Activated CD4-positive, alpha-beta T cell treated with anti-CD3 and anti-CD28 coated beads, Interleukin-2, amount 50 U/mL, for 1 hour (primary cell): ENCODE data around the gene FIGLA.
A peak's percentile ranks its signal among the peaks of the same experiment; 100 is the strongest.
"Not testable (repeated sequence)": the region's sequence is repeated elsewhere in the genome, so short reads cannot be mapped to it uniquely, and the experiment has no call there.

Experiments
- DNase-seq: peaks from one replicate; pipeline ENCODE4 v3.0.0-alpha.2; 2020

Gene FIGLA

DNA sequence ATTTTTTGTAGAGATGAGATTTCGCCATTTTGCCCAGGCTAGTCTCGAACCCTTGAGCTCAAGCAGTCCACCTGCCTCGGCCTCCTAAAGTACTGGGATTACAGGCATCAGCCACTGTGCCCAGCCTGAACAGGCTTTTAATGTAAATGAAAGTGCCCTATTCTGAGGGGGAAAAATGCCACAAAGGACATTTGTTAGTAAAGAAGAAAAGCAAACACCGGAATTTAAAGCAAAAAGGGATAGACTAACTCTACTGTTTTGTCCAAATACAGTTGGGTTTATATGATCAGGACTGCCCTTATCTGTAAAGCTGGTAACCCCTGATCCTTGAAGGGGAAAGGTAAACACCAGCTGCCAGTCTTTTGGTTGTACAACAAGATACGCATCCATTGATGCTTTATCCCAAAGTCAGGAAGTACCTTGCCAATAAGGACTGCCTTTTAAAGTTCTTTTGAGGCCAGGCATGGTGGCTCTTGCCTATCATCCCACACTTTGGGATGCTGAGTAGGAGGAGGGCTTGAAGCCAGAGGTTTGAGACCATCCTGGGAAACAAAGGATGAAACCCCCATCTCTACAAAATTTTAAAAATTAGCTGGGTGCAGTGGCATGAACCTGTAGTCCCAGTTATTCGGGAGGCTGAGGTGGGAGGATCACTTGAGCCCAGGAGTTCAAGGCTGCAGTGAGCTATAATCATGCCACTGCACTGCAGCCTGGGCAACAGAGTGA lies 16.8 kb upstream of the FIGLA start:
- no peak for DNase-seq

DNA sequence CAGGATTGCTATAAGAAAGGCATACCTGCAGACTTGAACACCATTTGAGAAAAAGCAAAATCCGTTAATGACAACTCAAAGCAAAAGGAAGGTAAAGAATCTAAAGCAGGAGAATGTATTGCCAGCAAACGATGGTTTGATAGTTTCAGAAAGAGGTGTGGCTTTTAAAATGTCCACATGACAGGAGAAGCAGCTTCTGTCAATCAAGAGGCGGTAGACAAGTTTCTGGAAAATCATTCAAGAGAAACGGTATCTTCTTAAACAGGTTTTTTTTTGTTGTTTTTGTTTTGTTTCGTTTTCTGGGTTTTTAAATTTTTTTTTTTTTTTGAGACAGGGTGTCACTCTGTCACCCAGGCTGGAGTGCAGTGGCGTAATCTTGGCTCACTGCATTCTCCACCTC lies 16.2 kb upstream of the FIGLA start:
- no peak for DNase-seq

DNA sequence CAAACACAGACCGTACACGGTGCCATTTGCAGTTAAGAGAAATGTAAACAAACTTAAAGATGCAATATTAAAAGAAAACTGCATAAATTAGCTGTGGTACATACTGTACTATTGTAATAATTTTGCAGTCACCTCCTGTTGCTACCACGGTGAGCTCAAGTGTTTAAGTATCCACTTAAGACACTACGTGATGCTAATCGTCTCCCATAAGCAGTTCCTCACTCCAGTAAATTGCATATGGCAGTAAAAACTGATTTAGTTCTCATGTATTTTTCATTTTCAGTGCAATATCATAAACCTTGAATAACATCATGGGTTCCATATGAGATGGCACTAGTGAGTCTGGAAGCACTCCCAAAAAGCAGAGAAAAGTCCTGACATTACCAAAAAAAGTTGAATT lies 15.6 kb upstream of the FIGLA start:
- no peak for DNase-seq

DNA sequence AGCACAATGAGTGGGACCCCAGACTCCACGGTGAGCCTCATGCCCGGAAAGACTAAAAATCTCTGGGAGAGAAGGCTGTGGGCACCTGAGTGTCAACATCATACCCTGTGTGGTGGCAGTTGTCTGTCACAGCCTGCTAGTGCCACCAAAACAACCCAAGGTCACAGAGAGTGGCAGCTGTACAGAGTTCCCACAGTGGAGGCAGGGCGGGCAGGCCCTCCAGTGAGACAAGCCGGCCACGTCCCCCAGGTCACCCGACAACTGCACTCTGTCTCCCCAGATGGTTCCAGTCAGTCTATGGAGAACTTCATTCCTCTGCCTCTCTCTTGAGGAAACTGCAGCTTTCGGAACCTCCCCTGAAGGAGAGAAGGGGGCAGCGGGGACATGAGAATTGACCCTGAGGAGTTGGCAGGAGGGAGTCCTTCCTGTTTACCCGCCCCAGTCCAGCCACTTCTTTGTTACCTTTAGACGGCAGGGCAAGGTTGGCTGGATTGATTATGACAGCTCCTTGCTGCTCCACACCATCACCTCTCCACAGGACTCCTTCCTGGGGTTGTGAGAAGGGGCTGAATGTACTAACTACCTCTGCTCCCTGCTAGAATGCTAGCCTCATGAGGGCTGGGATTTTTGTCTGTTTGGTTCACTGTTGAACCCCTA lies 11.3 kb upstream of the FIGLA start:
- DNase-seq: no peak

DNA sequence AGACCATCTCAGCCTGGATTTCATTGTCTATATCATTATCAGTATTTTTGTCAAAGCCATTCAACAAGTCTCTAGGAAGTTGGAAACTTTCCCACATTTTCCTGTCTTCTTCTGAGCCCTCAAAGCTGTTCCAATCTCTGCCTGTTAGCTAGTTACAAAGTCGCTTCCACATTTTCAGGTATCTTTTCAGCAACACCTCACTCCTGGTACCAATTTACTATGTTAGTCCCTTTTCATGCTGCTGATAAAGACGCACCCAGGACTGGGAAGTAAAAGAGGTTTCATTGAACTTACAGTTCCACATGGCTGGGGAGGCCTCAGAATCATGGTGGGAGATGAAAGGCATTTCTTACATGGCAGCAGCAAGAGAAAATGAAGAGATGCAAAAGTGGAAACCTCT lies 9.3 kb upstream of the FIGLA start:
- DNase-seq: no peak

DNA sequence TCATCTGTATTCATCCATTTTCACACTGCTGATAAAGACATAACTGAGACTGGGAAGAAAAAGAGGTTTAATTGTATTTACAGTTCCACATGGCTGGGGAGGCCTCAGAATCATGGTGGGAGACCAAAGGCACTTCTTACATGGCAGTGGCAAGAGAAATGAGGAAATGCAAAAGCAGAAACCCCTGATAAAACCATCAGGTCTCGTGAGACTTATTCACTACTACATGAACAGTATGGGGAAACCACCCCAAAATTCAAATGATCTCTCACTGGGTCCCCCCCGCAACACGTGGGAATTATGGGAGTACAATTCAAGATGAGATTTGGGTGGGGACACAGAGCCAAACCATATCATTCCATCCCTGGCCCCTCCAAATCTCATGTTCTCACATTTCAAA lies 7.6 kb upstream of the FIGLA start:
- DNase-seq: not testable (repeated sequence)

DNA sequence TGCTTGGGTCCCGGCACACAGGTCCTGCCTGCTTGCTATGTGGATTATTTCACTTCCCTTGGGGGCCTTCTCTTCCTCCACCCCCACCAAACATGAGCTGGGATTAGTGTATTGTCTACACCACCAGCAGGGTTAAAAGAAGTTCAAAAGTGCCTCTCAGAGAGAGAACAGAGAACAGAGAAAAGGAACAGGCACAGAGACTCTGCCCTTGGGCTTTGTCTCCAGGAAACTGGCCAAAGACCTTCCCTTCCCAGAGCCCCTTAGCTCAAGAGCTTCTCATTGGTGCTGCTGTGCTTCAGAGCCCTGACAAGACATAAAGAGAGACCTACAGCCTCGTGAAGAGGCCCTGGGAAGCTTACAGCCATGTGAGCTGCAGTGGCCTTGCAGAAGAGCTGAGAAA lies 7.1 kb upstream of the FIGLA start:
- DNase-seq: no peak

DNA sequence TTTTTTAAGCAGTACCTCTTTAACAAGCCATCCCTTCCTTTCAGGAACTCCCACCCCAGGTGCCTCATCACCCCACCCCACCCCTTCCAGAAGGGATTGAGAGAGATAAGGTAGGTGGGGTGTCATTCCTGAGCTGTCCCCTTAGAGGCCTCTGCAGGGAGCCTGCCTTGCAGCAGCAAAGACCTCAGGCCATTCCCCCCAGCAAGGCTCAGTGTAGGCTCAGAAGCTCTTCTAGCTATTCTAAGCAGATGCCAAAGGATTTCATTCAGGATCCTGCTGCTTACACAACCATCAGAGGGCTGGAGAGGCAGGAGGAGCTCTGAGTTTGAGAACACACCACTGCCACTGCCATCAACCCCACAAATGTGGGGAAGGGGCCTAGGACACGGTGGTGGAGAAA lies 5.8 kb upstream of the FIGLA start:
- no peak for DNase-seq

DNA sequence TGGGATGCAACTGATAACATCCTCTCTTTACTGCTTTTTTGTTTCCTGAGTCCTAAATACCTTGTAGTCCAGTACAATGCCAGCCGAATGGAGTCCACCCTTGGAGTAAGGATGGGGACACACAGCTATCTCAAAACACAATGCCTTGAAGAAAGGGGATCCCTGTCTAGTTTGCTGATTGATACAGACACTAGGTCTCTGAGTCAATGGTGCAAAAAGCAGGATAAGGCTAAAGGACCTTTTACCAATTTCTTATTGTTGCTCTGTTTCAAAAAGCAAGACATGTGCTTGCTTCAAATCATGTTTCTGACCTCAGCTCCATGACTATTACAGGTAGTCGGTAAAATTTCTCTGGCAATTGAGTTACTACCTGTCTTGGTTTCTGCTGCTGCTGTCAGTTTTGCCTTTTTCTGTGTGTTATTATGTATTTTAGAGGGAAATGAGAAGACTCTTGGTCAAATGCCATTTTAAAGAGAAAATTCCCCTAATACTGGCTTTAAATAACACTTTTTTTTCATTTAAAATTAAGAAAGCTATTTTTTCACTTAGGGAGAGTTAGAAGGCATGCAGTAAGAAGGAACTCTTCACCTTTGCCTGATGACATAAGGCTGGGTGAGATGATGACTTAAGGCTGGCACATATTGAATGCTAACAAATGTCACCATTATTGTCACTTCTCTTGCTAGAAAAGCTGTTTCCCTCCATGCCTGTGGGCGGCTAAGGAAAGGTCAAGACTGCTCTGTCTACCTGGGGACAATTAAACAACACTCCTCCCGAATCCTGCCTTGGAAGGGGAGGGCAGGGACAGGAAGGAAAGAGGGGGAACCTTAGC lies 4.9 kb upstream of the FIGLA start:
- DNase-seq: no peak

DNA sequence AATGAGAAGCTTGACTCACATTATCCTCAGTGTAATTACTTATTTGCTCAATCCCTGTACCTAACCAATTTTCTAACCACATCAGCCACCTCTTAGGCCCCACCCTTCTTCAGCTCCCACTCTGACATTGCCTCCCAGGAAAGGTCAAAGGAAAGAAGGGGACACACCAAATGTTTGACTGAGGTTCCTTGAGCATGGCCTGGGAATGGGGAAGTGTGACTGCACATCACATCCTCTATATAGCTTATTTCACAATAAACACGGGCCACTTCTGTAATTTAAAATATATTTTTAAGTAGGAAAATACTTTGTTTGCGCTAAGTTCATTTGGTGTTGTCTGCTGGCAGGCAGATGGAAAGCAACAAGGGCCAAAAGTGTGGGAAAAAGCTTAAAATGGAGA lies 3.0 kb upstream of the FIGLA start:
- no peak for DNase-seq

DNA sequence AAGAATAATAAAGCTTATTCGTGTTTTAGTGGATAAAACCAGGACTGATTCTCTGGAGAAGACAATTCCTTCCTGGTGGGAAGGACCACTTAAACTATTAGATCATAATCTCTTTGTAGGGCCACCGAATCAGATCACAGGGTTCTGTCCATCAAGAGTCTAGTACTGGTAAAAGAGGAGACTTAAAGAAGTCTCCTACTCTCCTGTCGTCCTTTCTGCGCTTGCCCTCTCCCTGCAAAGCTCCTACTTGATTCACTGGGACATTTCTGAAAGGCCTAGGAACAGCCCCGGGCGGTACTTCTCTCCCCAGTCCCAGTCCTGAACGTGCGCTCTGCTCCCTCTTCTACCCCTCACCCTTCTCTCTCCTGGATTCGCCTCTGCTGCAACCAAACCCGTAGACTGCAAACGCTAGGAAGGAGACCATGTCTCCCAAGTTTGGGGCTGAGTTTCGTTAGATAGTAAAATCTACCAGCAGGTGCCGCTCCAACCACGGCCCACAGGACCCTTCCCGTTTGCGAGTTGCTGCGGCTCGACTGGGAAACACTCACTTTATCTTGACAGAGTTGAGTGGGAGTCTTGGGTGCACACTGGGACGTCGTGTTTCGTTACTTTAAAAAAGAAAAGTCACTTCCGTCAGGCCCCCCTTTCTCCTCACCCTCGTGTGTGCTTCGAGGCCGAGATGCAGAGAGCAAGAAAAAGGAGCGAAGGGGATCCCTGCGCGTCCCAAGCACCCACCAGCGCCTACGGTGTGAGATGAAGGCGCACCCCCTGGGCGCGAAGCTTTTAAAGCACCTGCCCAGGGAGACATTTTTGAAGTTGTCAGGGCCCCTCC lies 923 bp downstream of the FIGLA start:
- peak; percentile 61 for DNase-seq

DNA sequence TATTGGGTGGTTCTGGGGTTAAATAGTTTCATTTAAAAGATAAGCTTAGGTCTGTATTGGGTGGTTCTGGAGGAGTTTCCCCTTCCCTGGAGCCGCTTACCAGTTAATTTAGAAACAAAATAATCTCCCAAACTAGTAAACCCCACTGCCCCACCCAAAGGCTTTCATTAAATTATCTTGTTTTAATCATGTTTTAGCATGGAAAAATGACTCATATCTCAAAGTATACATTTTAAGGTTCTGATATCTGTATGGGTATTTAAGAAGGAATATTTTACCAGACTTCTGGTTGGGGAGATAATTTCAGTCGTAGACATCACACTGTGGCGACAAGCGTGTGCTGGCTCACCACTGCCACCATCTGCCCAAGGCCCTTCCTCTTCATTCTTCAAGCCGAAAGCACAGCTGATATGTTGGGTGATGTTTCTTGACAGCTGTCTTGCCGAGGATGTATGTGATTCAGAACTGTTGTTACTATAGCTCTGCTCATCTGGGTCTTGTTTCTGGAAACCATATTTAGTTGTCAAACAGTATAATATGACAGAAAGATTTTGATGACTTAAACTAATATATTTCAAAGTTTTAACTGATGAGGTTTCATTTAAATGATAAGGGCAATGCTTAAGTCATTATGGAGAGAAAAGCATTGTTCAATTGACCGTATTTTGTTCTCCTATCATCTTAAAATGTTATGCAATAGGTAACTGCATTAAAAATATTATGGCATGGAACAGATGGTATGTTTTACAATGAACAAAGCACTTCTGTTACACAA lies 5.1 kb downstream of the FIGLA start:
- DNase-seq: peak; percentile 26

DNA sequence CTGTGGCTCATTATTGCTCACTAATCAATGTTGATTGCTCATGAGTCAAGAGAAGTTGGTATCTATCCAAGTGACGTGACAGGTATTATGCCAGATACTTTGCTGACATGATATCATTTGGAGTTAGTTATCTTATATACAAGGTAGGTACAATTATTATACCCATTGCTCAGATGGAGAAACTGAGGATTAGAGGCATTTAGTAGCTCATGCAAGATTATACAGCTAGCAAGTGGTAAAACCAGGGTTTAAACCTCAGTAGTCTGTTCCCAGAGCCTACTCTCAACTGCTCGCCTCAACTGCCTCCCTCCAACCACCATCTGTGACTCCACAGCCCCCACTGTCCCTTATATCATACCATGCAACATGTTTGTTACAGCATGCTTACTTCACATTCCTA lies 6.1 kb downstream of the FIGLA start:
- DNase-seq: no peak

DNA sequence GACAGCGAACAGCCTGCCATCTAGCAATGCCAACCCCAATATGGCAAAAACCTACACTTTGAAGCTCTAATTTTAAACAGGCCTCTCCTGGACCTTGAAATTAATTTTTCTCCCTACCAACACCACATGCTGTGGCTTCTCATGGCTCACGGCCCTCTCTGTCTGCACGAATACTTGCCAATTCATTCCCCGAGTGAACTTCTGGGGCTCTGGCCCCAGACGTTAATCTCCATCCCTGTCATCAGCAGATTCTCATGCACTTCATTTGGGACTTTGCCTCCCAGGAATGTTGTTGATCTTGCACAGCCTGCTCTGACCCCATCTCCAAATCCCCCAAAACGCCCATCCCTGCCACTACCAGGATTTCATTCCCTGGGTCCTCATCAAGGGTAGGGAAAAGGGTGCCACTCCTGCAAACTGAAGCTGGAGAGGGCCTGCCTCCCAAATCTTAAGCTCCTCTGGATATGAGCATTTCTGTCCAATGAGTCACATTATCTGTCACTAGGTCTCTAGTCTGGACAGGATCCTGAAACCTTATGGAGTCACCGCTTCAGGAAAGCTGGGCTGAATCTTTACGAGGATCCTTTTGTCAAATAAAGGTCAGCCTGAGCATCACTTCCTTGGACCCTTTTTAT lies 10.4 kb downstream of the FIGLA start:
- no peak for DNase-seq

DNA sequence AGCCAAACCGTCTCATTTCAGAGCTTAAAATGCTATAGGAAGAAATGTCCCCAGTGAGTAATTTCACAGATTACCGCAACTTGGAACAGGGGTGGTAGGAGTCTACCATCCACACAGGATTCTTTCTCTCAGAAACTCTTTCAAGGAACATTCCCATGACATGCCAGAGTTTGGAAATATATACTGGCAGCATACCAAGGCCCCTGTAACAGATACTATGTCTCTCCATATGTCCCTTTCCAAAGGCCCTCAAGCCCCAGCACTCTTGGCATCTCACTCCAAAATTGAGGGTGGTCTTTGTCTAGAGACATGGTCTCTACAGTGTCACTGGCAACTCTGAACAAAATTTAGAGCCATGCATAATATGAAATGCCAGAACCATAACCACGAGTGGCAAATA lies 11.0 kb downstream of the FIGLA start:
- no peak for DNase-seq

DNA sequence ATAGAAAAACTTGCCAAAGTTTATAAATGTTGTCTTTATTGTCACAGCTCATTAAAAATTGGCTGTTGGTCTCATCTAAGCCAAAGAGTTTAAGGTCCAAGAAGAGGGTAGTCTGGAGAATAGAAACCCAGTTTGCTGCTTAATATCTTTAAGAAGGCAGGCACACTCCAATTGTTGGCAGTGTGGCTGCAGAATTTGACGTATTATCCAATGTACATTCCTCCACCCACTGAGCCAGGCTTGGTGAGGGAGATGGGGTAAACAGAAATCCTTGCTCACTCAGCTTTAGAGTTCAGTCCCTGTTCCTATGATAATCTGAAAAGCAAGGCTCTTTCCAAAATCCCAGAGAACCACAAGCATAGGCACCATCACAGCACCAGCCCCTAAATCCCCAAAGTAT lies 11.8 kb downstream of the FIGLA start:
- no peak for DNase-seq

DNA sequence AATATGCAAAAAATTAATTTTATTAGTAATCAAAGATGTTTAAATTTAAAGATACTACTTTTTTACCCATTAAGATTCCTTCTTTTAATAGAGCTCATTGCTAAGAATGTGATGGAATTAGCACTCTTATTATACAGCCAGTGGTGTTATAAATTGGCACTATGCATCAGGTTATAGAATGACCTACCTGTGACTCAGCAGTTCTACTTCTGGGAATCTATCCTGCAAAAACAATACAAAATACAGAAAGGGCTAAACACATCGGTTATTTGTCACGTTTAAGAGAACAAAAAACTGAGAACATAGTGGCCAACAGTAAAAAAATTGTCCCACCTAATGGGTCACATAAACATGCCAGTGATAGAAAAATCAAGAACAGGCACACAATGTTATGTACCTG lies 13.0 kb downstream of the FIGLA start:
- no peak for DNase-seq

DNA sequence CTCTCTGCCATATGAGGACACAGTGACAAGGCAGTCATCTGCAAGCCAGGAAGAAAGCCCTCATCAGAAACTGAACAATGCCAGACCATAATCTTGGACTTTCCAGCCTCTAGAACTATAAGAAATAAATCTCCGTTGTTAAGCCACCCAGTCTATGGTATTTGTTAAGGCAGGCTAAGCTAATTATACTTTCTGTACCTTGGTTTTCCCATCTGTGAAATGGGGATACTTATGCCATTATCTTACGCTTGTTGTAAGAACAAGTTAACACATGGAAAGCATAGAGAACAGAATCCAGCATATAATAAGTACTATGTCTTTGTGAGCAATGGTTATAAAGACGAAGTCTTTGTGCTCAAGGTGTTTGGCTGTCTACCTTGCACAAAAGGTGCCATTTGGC lies 14.2 kb downstream of the FIGLA start:
- no peak for DNase-seq

DNA sequence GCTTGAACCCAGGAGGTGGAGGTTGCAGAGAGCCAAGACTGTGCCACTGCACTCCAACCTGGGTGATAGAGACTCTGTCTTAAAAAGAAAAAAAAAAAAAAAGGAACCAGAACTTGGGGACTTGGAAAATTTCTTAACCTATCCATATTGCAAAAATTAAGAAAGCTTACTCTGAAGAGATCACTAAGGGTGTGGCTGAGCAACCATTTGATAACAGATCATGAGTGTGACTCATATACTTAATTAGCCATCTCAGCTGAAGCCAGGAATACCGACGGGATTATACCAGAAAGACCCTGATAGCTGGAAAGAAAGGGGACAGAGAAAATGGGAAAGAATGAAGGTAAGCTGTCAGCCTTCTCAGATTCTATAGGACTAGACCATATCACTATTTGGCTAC lies 15.3 kb downstream of the FIGLA start:
- DNase-seq: no peak

DNA sequence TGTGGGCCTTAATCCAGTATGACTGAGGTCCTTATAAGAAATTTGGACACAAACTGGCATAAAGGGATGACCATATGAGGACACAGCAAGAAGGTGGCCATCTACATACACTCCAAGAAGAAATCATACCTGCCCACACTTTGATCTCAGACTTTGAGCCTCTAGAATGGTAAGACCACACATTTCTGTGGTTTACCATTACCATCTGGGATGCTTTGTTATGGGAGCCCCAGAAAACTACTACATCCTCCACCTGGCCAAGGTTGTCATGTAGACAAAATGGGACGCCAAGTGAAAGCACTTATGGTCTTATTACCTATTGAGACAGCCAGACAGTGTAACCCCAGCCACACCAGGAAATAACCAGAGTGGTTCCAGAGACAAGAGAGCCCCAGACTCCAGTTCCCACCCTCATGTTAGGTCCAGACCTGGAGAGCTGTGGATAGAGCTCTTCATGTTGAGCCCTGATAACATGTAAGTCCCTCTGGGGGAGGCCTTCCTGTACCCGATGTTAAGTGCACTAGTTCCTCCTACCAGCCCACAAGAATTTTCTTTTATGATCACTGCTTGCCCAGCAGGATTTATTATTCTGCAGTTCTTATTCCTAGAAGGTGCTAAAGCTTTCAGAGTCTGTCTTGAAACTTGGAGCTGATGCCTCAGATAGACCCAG lies 17.8 kb downstream of the FIGLA start:
- no peak for DNase-seq

DNA sequence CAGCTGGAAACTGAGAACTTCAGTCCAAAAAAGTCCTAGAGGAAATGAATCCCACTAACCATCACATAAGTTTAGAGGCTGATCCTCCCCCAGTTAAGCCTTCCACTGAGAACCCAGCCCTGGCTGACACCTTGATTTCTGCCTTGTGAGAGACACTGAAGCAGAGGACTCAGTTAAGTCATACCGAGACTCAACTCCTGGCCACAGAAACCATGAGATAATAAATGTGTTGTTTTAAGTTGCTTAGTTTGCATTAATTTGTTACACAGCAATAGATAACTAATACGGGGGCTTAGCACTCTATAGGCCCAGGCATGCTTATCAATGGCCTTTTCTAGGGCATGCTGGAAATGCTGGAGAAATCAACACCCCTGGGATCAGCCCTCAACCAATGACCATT lies 19.0 kb downstream of the FIGLA start:
- DNase-seq: no peak
